HCT116 (cell line): ENCODE data around the gene DZIP1L. TPM values are rescaled to one million over a fixed set of nuclear protein-coding genes. Genes with fewer than 3 reads are reported as not detected.

ENCODE experiments used
- ATAC-seq: fragments of 200-7000 bp; cut with Tn5 transposase; 2 replicates; pipeline ENCODE4 v1.9.1; 2020; ENCODE audit warnings: mild to moderate bottlenecking, moderate library complexity
- BruUV-seq: library from RNA; stranded (reverse); fragments of 400-500 nt; replicated peaks from 2 replicates; lab custom pipeline; 2021; lab: Mats Ljungman, UMichigan
- CTCF ChIA-PET: fragments of 300-600 bp; sonication (Branson Sonifier 250); formaldehyde crosslinking; loops from one replicate; lab custom pipeline; 2021; ENCODE audit warnings: antibody characterized with exemption; lab: Charles Lee
- POLR2A ChIA-PET: fragments of 300-600, 350-600 bp; sonication (Branson Sonifier 250); formaldehyde crosslinking; loops from one replicate; lab custom pipeline; 2021; ENCODE audit warnings: antibody characterized with exemption; lab: Charles Lee
- RAD21 ChIA-PET, 2 experiments: fragments of 300-600 bp; sonication (Branson Sonifier 250); formaldehyde crosslinking; loops; one replicate each; lab custom pipeline; 2023; ENCODE audit warnings: low total read pairs in 2 of 2; ENCODE audit not compliant: uncharacterized antibody in 2 of 2, unreplicated experiment in 2 of 2, low non-redundant PET in 1 of 2; lab: Charles Lee
- DNase-seq: peaks from one replicate; pipeline ENCODE4 v3.0.0-alpha.2; 2010; ENCODE audit warnings: low read depth, low spot score
- H2AFZ ChIP-seq: fragments of 200-600 bp; shearing (Covaris generic), sonication (generic); 2 replicates; pipeline ENCODE4 v1.6.1; 2017; ENCODE audit warnings: low read depth, mixed run types, mixed read lengths, antibody characterized with exemption, low read length; ENCODE audit not compliant: poor library complexity, severe bottlenecking
- H3K27ac ChIP-seq: 2 replicates; pipeline ENCODE4 v1.5.1; 2012; ENCODE audit warnings: low read depth, low read length
- H3K27me3 ChIP-seq: fragments of 200-600 bp; sonication (generic); 2 replicates; pipeline ENCODE4 v1.6.1; 2016; ENCODE audit warnings: mixed run types, low read length, mixed read lengths; ENCODE audit not compliant: insufficient read depth
- H3K36me3 ChIP-seq, 2 experiments: fragments of 200-500 bp in 1 of 2; fragments of 200-600 bp in 1 of 2; sonication (Bioruptor generic) in 1 of 2; sonication (generic) in 1 of 2; 2 replicates each; pipeline versions ENCODE4 v1.5.1 to v1.6.1; 2014 to 2016; ENCODE audit warnings: low read length in 2 of 2, inconsistent platforms in 1 of 2, mixed read lengths in 1 of 2, mixed run types in 1 of 2; ENCODE audit not compliant: insufficient read depth in 2 of 2, control insufficient read depth in 1 of 2
- H3K4me1 ChIP-seq, 2 experiments: fragments of 200-600 bp in 1 of 2; sonication (generic) in 1 of 2; 2 replicates each; pipeline versions ENCODE4 v1.5.1 to v1.6.1; 2012 to 2017; ENCODE audit warnings: low read length in 2 of 2, inconsistent platforms in 1 of 2, mild to moderate bottlenecking in 1 of 2, mixed read lengths in 1 of 2, mixed run types in 1 of 2, moderate library complexity in 1 of 2; ENCODE audit not compliant: insufficient read depth in 2 of 2, control insufficient read depth in 1 of 2
- H3K4me2 ChIP-seq: fragments of 200-600 bp; sonication (generic); 2 replicates; pipeline ENCODE4 v1.6.1; 2017; ENCODE audit warnings: mixed run types, low read length, mixed read lengths
- H3K4me3 ChIP-seq, 2 experiments: fragments of 200-600 bp in 1 of 2; sonication (generic) in 1 of 2; replicated peaks in 1 of 2; 2 replicates each; pipeline ENCODE4 v1.5.1; 2011 to 2016; ENCODE audit warnings: low read length in 2 of 2, control low read depth in 1 of 2, low read depth in 1 of 2, mild to moderate bottlenecking in 1 of 2, mixed read lengths in 1 of 2, mixed run types in 1 of 2
- H3K79me2 ChIP-seq: fragments of 200-600 bp; sonication (generic); 2 replicates; pipeline ENCODE4 v1.6.1; 2017; ENCODE audit warnings: mild to moderate bottlenecking, mixed run types, low read length, moderate library complexity, mixed read lengths; ENCODE audit not compliant: insufficient read depth
- H3K9ac ChIP-seq: fragments of 200-600 bp; sonication (generic); 2 replicates; pipeline ENCODE4 v1.6.1; 2016; ENCODE audit warnings: low read length, mixed read lengths
- H3K9me2 ChIP-seq: fragments of 200-600 bp; sonication (generic), shearing (Covaris generic); 2 replicates; pipeline ENCODE4 v1.6.1; 2017; ENCODE audit warnings: mixed run types, mild to moderate bottlenecking, moderate library complexity; ENCODE audit not compliant: insufficient read depth
- H3K9me3 ChIP-seq, 2 experiments: fragments of 200-500 bp in 1 of 2; fragments of 200-600 bp in 1 of 2; sonication (Bioruptor generic) in 1 of 2; sonication (generic) in 1 of 2; 2 replicates each; pipeline ENCODE4 v1.6.1; 2014 to 2017; ENCODE audit warnings: low read length in 2 of 2, mixed read lengths in 2 of 2, inconsistent platforms in 1 of 2, low read depth in 1 of 2, mild to moderate bottlenecking in 1 of 2, mixed run types in 1 of 2, moderate library complexity in 1 of 2; ENCODE audit not compliant: control insufficient read depth in 1 of 2, insufficient read depth in 1 of 2
- H4K20me1 ChIP-seq: fragments of 200-600 bp; sonication (generic), shearing (Covaris generic); 2 replicates; pipeline ENCODE4 v1.6.1; 2017; ENCODE audit warnings: mixed run types, mild to moderate bottlenecking, moderate library complexity; ENCODE audit not compliant: insufficient read depth
- CBX3 ChIP-seq: IDR thresholded peaks from 2 replicates; pipeline ENCODE4 v1.6.1; 2012; ENCODE audit warnings: low read depth
- CEBPB ChIP-seq: IDR thresholded peaks from 2 replicates; pipeline ENCODE4 v1.6.1; 2012; ENCODE audit warnings: low read depth
- EGR1 ChIP-seq: IDR thresholded peaks from 2 replicates; pipeline ENCODE4 v1.6.1; 2012; ENCODE audit warnings: low read depth
- ELF1 ChIP-seq: IDR thresholded peaks from 2 replicates; pipeline ENCODE4 v1.6.1; 2012; ENCODE audit warnings: low read depth, borderline replicate concordance
- EZH2 ChIP-seq: fragments of 200-600 bp; sonication (generic); IDR thresholded peaks from 2 replicates; pipeline ENCODE4 v1.6.1; 2017; ENCODE audit warnings: antibody characterized with exemption, mixed run types
- EZH2phosphoT487 ChIP-seq: fragments of 200-600 bp; IDR thresholded peaks from 2 replicates; pipeline ENCODE4 v1.6.1; 2018; ENCODE audit warnings: antibody characterized with exemption, borderline replicate concordance
- FOSL1 ChIP-seq: IDR thresholded peaks from 2 replicates; pipeline ENCODE4 v1.6.1; 2012; ENCODE audit warnings: low read depth
- JUND ChIP-seq: IDR thresholded peaks from 2 replicates; pipeline ENCODE4 v1.6.1; 2012
- POLR2AphosphoS5 ChIP-seq: IDR thresholded peaks from 2 replicates; pipeline ENCODE4 v1.6.1; 2011; ENCODE audit warnings: mild to moderate bottlenecking, low read depth, low read length, moderate library complexity
- RAD21 ChIP-seq: IDR thresholded peaks from 2 replicates; pipeline ENCODE4 v1.6.1; 2012; ENCODE audit warnings: low read depth, mild to moderate bottlenecking
- SP1 ChIP-seq: IDR thresholded peaks from 2 replicates; pipeline ENCODE4 v1.6.1; 2012; ENCODE audit warnings: low read depth
- SRF ChIP-seq: IDR thresholded peaks from 2 replicates; pipeline ENCODE4 v1.6.1; 2012; ENCODE audit warnings: low read depth
- ZFX ChIP-seq: fragments of 450-650 bp; IDR thresholded peaks from 2 replicates; pipeline ENCODE4 v1.6.1; 2017
- intact Hi-C: fragments of 100-400 bp; cut with micrococcal nuclease; formaldehyde crosslinking; loops from 2 replicates; pipeline ENCODE4 v1.10.0; 2022
- total RNA-seq: library from RNA; stranded (reverse); gene quantifications from one replicate; pipeline ENCODE4 v1.2.1, GENCODE V29; 2021; ENCODE audit not compliant: unreplicated experiment
- TF ChIP-seq, protein P1 (sequence below): IDR thresholded peaks from 2 replicates; pipeline ENCODE4 v1.6.1; 2012
- TF ChIP-seq, protein P2 (sequence below): IDR thresholded peaks from 2 replicates; pipeline ENCODE4 v1.6.1; 2012
- TF ChIP-seq, protein P3 (sequence below): IDR thresholded peaks from 2 replicates; pipeline ENCODE4 v1.6.1; 2012; ENCODE audit warnings: low read depth

DZIP1L gene
- total RNA-seq, 1 experiment from 2014 or later, result 9.6 TPM

DNA sequence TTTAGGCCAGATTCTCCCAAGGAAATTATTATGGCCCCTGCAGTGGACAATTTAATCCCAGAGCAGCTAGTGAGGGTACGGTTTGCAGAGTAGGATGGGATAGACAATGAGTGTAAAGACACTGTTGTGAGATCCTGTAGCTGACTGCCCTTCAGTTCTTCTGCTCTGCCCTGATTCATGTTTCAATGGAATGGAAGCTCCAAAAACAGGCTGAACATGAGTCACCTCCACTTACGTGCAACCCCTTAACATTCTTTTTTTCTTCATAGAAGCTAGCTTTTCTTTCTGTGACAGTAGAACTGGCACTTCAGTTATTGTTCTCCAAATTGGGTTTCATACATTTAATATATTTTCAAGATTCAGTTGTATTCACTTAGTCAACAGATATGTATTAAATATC, 73.4 kb downstream of the DZIP1L start:
- Histone ChIP-seq H3K4me2 (no peak overlapping the region), H3K4me1 (peaks cover 0 to 8% of the 10 kb centered on the region in 2 experiments; a peak in 2 of 4 replicates), H3K9me2 (no peaks in the 10 kb centered on the region), H3K79me2 (no peaks in the 10 kb centered on the region), H3K27ac (no peak overlapping the region), H3K4me3 (no peak overlapping the region), H3K9ac (no peak overlapping the region)
- no peak for DNase-seq
- TF ChIP-seq, protein P1, sequence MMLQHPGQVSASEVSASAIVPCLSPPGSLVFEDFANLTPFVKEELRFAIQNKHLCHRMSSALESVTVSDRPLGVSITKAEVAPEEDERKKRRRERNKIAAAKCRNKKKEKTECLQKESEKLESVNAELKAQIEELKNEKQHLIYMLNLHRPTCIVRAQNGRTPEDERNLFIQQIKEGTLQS, result no peak
- no peak for TF ChIP-seq SP1
- TF ChIP-seq EZH2, result no peak
- TF ChIP-seq CEBPB, result no peak
- TF ChIP-seq SRF, result no peak
- TF ChIP-seq EGR1, result no peak
- no peak for TF ChIP-seq FOSL1
- no peak for TF ChIP-seq RAD21
- no peak for TF ChIP-seq EZH2phosphoT487
- TF ChIP-seq, protein P2, sequence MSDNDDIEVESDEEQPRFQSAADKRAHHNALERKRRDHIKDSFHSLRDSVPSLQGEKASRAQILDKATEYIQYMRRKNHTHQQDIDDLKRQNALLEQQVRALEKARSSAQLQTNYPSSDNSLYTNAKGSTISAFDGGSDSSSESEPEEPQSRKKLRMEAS, result no peak
- no peak for TF ChIP-seq POLR2AphosphoS5
- no peak for TF ChIP-seq CBX3
- TF ChIP-seq JUND, result no peak
- TF ChIP-seq ELF1, result no peak
- TF ChIP-seq, protein P3, sequence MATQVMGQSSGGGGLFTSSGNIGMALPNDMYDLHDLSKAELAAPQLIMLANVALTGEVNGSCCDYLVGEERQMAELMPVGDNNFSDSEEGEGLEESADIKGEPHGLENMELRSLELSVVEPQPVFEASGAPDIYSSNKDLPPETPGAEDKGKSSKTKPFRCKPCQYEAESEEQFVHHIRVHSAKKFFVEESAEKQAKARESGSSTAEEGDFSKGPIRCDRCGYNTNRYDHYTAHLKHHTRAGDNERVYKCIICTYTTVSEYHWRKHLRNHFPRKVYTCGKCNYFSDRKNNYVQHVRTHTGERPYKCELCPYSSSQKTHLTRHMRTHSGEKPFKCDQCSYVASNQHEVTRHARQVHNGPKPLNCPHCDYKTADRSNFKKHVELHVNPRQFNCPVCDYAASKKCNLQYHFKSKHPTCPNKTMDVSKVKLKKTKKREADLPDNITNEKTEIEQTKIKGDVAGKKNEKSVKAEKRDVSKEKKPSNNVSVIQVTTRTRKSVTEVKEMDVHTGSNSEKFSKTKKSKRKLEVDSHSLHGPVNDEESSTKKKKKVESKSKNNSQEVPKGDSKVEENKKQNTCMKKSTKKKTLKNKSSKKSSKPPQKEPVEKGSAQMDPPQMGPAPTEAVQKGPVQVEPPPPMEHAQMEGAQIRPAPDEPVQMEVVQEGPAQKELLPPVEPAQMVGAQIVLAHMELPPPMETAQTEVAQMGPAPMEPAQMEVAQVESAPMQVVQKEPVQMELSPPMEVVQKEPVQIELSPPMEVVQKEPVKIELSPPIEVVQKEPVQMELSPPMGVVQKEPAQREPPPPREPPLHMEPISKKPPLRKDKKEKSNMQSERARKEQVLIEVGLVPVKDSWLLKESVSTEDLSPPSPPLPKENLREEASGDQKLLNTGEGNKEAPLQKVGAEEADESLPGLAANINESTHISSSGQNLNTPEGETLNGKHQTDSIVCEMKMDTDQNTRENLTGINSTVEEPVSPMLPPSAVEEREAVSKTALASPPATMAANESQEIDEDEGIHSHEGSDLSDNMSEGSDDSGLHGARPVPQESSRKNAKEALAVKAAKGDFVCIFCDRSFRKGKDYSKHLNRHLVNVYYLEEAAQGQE, result no peak
- no peak for TF ChIP-seq ZFX
- TF ChIP-seq, all 23 proteins: peak for 0
- intact Hi-C loops, result no loop called here
- no peaks in the 10 kb centered on the region for H3K36me3 ChIP-seq
- ChIA-PET CTCF (no interaction called here), POLR2A (no interaction called here), RAD21 (no interaction called here)
- no peaks in the 10 kb centered on the region for H3K27me3 ChIP-seq
- no peak for ATAC-seq
- H3K9me3 ChIP-seq, result no peaks in the 10 kb centered on the region
- H4K20me1 ChIP-seq, result no peaks in the 10 kb centered on the region
- no peak overlapping the region for H2AFZ ChIP-seq
- BruUV-seq, result no TSS peak
